HFFc6 (cell line): ENCODE data around the gene CYLD. TPM values are rescaled to one million over a fixed set of nuclear protein-coding genes. Genes with fewer than 3 reads are reported as not detected.

ENCODE experiments used
- DNase-seq: peaks from one replicate; pipeline ENCODE4 v3.0.0-alpha.2; 2018
- H3K27ac Mint-ChIP-seq: 2 replicates; pipeline ENCODE4 v1.8.0; 2020; ENCODE audit warnings: mild to moderate bottlenecking, mixed read lengths
- H3K27me3 Mint-ChIP-seq: 2 replicates; pipeline ENCODE4 v1.8.0; 2021; ENCODE audit warnings: mild to moderate bottlenecking, moderate library complexity, mixed read lengths; ENCODE audit not compliant: insufficient read depth
- H3K36me3 Mint-ChIP-seq: 2 replicates; pipeline ENCODE4 v1.8.0; 2021; ENCODE audit warnings: low read depth, mixed read lengths
- H3K4me1 Mint-ChIP-seq: 2 replicates; pipeline ENCODE4 v1.8.0; 2020; ENCODE audit warnings: low read depth, mixed read lengths
- H3K4me3 Mint-ChIP-seq: 2 replicates; pipeline ENCODE4 v1.8.0; 2020; ENCODE audit warnings: mild to moderate bottlenecking, moderate library complexity, mixed read lengths
- H3K9me3 Mint-ChIP-seq: 2 replicates; pipeline ENCODE4 v1.8.0; 2020; ENCODE audit warnings: mild to moderate bottlenecking, mixed read lengths
- CTCF ChIP-seq: fragments of 200-600 bp; sonication (generic); IDR thresholded peaks from 2 replicates; pipeline ENCODE4 v1.5.0; 2021; ENCODE audit warnings: antibody characterized with exemption, mild to moderate bottlenecking
- total RNA-seq, 6 experiments: library from RNA; stranded (reverse); fragmentation: NEBNext Ultra II Directional; extraction: Animal tissue kit (Norgen Biotek cat#: 25700); gene quantifications; 2 replicates in 1 of 6; 3 replicates in 5 of 6; pipeline ENCODE4 v1.2.3, GENCODE V29; 2021

Gene CYLD
- total RNA-seq, 6 experiments from 2014 or later: 39.4 to 52.7 (median 43.4) TPM

- Mint-ChIP-seq H3K36me3 (no peaks in the 10 kb centered on the region), H3K27ac (no peak overlapping the region), H3K9me3 (no peaks in the 10 kb centered on the region), H3K4me1 (peaks cover 22% of the 10 kb centered on the region), H3K27me3 (no peaks in the 10 kb centered on the region; the same call in 1 of the 2 replicates), H3K4me3 (no peak overlapping the region)
- DNase-seq: peak; percentile 14
- TF ChIP-seq CTCF: no peak
These were observed 60.1 kb downstream of the CYLD start for GRCh38 chr16:50802000-50802399.

DNA sequence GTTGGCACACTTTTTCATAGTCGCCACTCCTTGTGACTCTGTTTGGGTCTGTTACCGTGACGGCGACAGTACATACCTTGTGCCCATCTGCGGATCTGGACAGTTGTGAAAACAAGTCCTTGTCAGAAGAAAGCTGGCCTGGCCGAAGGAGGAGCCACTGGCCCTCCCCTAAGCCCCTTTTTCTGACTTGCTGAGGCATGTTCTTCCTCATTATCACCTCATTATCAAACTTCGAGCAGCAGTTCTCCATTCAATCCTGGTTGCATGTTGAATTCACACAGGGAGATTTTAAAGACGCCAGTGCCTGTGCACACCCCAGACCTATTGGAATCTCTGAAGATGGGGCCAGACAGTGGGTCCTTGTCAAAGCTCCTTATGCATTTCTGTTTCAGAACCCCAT lies 61.1 kb downstream of the CYLD start:
- no peak for TF ChIP-seq CTCF
- no peaks in the 10 kb centered on the region for H3K9me3 Mint-ChIP-seq
- H3K27ac Mint-ChIP-seq: no peak overlapping the region
- peaks cover 12% of the 10 kb centered on the region for H3K4me1 Mint-ChIP-seq
- H3K36me3 Mint-ChIP-seq: no peaks in the 10 kb centered on the region
- H3K4me3 Mint-ChIP-seq: no peak overlapping the region
- DNase-seq: no peak
- no peaks in the 10 kb centered on the region; the same call in 1 of the 2 replicates for H3K27me3 Mint-ChIP-seq

DNA sequence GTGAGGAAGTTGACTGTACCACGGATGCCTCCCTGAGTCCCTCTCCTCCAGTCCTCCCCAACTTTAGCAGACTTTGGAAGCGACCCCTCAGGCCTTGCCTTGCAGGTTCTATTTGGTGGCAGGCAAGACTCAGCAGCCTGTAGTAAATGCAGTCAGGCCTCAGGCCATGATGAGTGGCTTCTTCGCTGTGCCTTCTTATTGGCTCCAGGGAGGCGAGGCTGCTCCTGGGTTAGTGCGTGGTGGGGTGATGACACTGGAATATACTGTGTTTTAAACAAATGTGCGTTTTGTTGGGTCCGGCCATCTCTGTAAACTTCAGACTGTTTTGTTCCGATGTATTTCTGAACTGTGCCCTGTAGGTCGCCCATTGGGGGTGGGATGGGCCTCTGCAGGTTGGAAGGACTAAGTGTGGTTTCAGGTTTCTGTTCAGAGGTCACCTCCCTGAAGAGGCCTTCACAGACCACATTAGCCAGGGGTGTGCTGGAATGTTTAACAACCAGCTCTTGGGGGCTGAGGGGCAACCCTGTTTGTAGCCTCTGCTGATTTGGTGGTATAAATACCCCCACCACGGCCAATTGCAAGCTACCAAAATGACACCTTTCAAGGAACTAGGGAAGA lies 62.5 kb downstream of the CYLD start:
- no peaks in the 10 kb centered on the region for H3K36me3 Mint-ChIP-seq
- no peaks in the 10 kb centered on the region for H3K9me3 Mint-ChIP-seq

DNA sequence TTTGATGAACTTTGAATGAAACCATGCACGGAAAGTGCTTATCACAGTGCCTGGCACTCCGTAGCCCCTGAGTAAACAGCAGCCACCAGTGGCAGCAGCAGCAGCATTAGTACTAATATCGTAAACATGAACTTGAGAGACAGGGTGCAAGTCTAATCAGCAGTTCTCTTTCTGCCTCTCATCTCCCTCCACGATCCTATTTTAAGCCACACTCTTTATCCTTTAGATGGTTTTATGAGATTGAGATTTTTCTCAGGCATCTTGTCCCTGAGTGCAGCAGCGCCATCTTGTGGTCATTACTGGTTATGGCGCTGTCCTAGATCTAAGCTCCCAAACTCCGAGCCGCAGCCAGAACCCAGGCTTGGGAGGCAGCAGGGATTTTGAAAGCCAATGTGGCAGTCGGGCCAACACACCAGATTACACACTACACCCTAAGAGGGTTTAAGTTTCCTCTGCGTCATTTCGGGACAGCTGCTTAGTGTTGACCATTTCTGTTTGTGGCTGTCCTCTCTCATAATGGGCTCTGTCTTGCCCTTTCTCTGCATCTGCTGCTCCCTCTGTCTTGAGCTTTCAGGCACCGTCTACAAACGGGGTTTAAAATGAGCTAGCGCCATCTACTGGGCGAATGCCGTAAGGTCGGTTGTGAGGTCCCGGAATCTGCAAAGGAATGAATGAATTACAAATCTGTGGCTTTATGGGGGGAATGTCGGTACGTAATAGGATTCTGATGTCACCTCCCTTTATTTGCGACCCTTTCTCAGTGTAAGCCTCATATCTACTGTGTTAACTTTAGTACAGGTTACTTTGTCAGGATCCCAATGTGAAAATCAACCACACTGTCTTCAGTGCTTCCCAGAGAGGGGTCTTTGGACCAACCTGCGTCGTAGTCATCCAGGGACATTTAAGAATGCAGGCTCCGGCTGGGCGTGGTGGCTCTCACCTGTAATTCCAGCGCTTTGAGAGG lies 64.5 kb downstream of the CYLD start:
- Mint-ChIP-seq H3K27ac (peak overlapping the region; percentile 53), H3K9me3 (no peaks in the 10 kb centered on the region), H3K27me3 (peaks cover 5% of the 10 kb centered on the region), H3K4me1 (peaks cover 12% of the 10 kb centered on the region), H3K4me3 (peak overlapping the region; percentile 86), H3K36me3 (no peaks in the 10 kb centered on the region)
- peak; percentile 86 for DNase-seq
- TF ChIP-seq CTCF: peak; percentile 99

More for the DNA sequence above, 62.5 kb downstream of the CYLD start:
- TF ChIP-seq CTCF: no peak
- Mint-ChIP-seq H3K4me3 (no peak overlapping the region), H3K4me1 (peaks cover 12% of the 10 kb centered on the region), H3K27me3 (peaks cover 3% of the 10 kb centered on the region), H3K27ac (no peak overlapping the region)
- DNase-seq: no peak

DNA sequence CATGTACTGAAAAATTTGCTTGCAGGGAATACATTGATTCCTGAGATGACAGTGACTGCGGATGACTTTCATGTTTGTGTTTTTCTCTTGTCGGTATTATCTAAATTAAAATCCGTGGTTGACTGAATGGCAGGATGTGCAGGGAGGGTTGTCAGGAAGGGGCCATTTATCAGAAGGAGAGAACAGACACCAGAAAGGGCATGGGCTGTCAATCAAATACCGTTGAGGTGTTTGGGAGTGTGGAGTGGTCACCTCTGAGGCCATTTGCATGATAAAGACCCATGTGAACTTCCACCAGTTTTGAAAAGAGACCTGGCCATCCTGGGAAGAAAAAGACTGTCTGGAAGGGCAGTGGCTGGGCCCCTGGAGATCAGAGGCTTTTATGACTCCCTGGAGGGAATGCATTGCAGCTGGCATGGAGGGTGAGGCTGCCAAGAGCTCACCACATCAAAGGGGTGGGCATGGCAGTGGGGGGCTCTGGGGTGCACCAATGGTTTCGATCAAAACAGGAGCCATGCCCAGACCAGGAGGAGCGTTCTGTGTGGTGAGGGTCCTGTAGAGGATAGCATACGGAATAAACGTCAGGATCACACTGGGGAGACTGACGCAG lies 67.1 kb downstream of the CYLD start:
- TF ChIP-seq CTCF: no peak
- H3K36me3 Mint-ChIP-seq: no peaks in the 10 kb centered on the region
- H3K9me3 Mint-ChIP-seq: no peaks in the 10 kb centered on the region
- DNase-seq: no peak
- peaks cover 5% of the 10 kb centered on the region for H3K27me3 Mint-ChIP-seq
- H3K27ac Mint-ChIP-seq: no peak overlapping the region
- H3K4me1 Mint-ChIP-seq: peaks cover 12% of the 10 kb centered on the region
- no peak overlapping the region for H3K4me3 Mint-ChIP-seq
